Peyer's patch (tissue), 4 donors: ENCODE measurements around the gene CDC34. TPM values are rescaled to one million over a fixed set of nuclear protein-coding genes. Genes with fewer than 3 reads are reported as not detected.

ENCODE experiments used
- DNase-seq, 3 donors: peaks; one replicate each; pipeline ENCODE4 v3.0.0-alpha.2; 2017 to 2019
- H3K27ac ChIP-seq, 4 donors: fragments of 200-600 bp; sonication (generic); one replicate each; pipeline ENCODE4 v1.5.1; 2016 to 2019
- H3K27me3 ChIP-seq, 2 donors: fragments of 200-600 bp; sonication (generic); one replicate each; pipeline ENCODE4 v1.5.1; 2019
- H3K36me3 ChIP-seq, 3 donors: fragments of 200-600 bp; sonication (generic); one replicate each; pipeline ENCODE4 v1.5.1; 2016 to 2019
- H3K4me1 ChIP-seq, 4 donors: fragments of 200-600 bp; sonication (generic); one replicate each; pipeline ENCODE4 v1.5.1; 2016 to 2019
- H3K4me3 ChIP-seq, 4 donors: fragments of 200-600 bp; sonication (generic); 1 replicate in 3 of 4; 2 replicates in 1 of 4; pipeline ENCODE4 v1.5.1; 2016 to 2019; ENCODE audit warnings: mild to moderate bottlenecking in 1 of 4
- H3K9me3 ChIP-seq, 4 donors: fragments of 200-600 bp; sonication (generic); one replicate each; pipeline ENCODE4 v1.5.1; 2016 to 2019; ENCODE audit warnings: mild to moderate bottlenecking in 1 of 4
- CTCF ChIP-seq, 6 experiments: fragments of 450-650 bp in 4 of 6; fragments of 200-600 bp in 2 of 6; sonication (generic) in 1 of 6; IDR thresholded peaks; one replicate each; pipeline ENCODE4 v1.5.1; 2017 to 2019; ENCODE audit warnings: antibody characterized with exemption in 6 of 6, mild to moderate bottlenecking in 3 of 6, moderate library complexity in 1 of 6
- POLR2A ChIP-seq, 2 donors: fragments of 450-650 bp; IDR thresholded peaks; one replicate each; pipeline ENCODE4 v1.5.1; 2017; ENCODE audit warnings: antibody characterized with exemption in 2 of 2, mild to moderate bottlenecking in 2 of 2, moderate library complexity in 2 of 2
- total RNA-seq, 4 donors: library from RNA; depleted of rRNA; stranded (reverse); fragments of >200 nt; gene quantifications; one replicate each; pipeline ENCODE4 v1.1.0, GENCODE V29; 2016

CDC34 gene
- total RNA-seq, 4 donors from 2014 or later: 65.6 to 91.1 (median 75.2) TPM

- Histone ChIP-seq H3K27ac (no peak overlapping the region), H3K27me3 (peaks cover 0 to 21% of the 10 kb centered on the region in 2 donors), H3K4me3 (no peak overlapping the region), H3K4me1 (peaks cover 0 to 26% (median 8%) of the 10 kb centered on the region in 4 donors), H3K36me3 (peaks cover 0 to 29% (median 0%) of the 10 kb centered on the region in 3 donors), H3K9me3 (no peaks in the 10 kb centered on the region)
- no peak for DNase-seq
- no peak for TF ChIP-seq POLR2A (IDR thresholded peaks at IDR 0.05)
- no peak for TF ChIP-seq CTCF (IDR thresholded peaks at IDR 0.05)
These were observed 54.1 kb downstream of the CDC34 start for GRCh38 chr19:585551-586110.

DNA sequence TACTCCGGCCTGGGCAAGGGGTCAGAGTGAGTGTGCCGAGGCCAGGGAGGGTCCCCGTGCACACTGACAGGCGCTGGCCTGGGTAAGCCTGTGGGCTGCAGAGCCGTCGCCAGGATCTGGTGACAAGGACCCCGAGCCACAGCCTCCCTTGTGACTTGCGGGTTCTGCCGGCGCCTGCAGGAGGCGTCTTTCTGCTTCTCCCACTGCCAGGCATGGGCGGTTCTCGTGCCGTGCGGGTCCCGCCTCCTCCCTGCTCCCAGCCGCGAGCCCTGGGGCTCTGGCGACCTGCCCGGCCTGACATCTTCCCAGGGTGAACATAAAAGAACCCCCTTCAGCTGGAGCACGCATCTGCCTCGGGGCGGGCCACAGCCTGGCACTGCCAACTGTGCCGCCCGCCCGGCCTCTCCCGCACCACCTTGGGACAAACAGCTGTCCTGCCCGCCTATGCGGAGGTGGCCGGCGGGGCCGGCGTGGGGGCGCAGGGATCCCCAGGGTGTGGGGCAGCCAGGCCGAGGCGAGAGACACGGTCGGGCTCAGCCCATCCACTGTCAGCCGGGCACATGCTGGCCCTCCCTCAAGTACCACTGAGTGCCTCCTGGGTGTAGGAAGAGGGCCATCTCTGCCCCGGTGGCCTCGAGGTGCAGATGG, 56.7 kb downstream of the CDC34 start:
- Histone ChIP-seq H3K4me1 (peaks cover 0 to 32% (median 10%) of the 10 kb centered on the region in 4 donors), H3K27ac (no peak overlapping the region), H3K9me3 (no peaks in the 10 kb centered on the region), H3K36me3 (peaks cover 0 to 3% (median 0%) of the 10 kb centered on the region in 3 donors), H3K4me3 (no peak overlapping the region), H3K27me3 (peaks cover 0 to 36% of the 10 kb centered on the region in 2 donors)
- TF ChIP-seq POLR2A (IDR thresholded peaks at IDR 0.05) (no peak), CTCF (IDR thresholded peaks at IDR 0.05) (peak in 4 of 6 experiments; percentile 37 to 46 (median 39))
- DNase-seq: peak; percentile 37 to 77 (median 71)

- DNase-seq: no peak
- H3K36me3 ChIP-seq: no peaks in the 10 kb centered on the region
- TF ChIP-seq CTCF (IDR thresholded peaks at IDR 0.05) (no peak), POLR2A (IDR thresholded peaks at IDR 0.05) (no peak)
- no peaks in the 10 kb centered on the region for H3K9me3 ChIP-seq
- H3K4me1 ChIP-seq: peaks cover 0 to 28% (median 10%) of the 10 kb centered on the region in 4 donors
- peaks cover 0 to 36% of the 10 kb centered on the region in 2 donors for H3K27me3 ChIP-seq
- H3K27ac ChIP-seq: no peak overlapping the region
- peak overlapping the region in 2 of 4 donors; percentile 16 to 30 for H3K4me3 ChIP-seq
These were observed 57.5 kb downstream of the CDC34 start for GRCh38 chr19:588741-589692.

- no peak within 1 kb of the TSS for H3K27ac ChIP-seq
- H3K27me3 ChIP-seq: peaks cover 0 to 36% of the 10 kb centered on the region in 2 donors
These were observed 58.3 kb downstream of the CDC34 start, which contains the start of gene HCN2 for GRCh38 chr19:589693-590395. TSS of gene HCN2 (plus strand) at chr19:589881. CDS start at chr19:589946, 65 bp downstream.

More at GRCh38 chr19:589693-590395, 58.3 kb downstream of the CDC34 start, which contains the start of gene HCN2:
- TF ChIP-seq CTCF (IDR thresholded peaks at IDR 0.05) (no peak), POLR2A (IDR thresholded peaks at IDR 0.05) (no peak)
- Histone ChIP-seq H3K4me3 (peak within 1 kb of the TSS in 3 of 4 donors; percentile 22 to 35 (median 34)), H3K9me3 (no peaks in the 10 kb centered on the region), H3K36me3 (no peaks in the 10 kb centered on the region), H3K4me1 (peaks cover 0 to 23% (median 10%) of the 10 kb centered on the region in 4 donors)
- no peak for DNase-seq
